Measurements from ENCODE around the gene PIP4K2C.
"Not testable (repeated sequence)": the region's sequence is repeated elsewhere in the genome, so short reads cannot be mapped to it uniquely, and the experiment has no call there.

Gene PIP4K2C

DNA sequence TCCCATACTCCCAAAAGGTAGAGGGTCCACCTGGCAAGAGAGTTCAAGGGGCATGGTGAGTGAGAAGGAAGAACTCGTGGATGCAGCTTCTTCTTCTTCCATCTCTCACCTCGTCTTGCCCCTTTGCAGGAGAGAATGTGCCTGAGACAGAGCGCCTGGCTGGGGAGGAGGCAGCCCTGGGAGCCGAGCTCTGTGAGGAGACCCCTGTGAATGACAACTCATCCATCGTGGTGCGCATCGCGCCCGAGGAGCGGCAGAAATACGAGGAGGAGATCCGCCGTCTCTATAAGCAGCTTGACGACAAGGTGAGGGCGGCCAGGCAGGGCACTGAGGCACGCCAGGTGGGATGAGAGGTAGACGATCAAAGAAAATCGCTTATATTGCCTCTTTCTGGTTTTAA lies 21.1 kb upstream of the PIP4K2C start:
- TF ChIP-seq, protein P1, sequence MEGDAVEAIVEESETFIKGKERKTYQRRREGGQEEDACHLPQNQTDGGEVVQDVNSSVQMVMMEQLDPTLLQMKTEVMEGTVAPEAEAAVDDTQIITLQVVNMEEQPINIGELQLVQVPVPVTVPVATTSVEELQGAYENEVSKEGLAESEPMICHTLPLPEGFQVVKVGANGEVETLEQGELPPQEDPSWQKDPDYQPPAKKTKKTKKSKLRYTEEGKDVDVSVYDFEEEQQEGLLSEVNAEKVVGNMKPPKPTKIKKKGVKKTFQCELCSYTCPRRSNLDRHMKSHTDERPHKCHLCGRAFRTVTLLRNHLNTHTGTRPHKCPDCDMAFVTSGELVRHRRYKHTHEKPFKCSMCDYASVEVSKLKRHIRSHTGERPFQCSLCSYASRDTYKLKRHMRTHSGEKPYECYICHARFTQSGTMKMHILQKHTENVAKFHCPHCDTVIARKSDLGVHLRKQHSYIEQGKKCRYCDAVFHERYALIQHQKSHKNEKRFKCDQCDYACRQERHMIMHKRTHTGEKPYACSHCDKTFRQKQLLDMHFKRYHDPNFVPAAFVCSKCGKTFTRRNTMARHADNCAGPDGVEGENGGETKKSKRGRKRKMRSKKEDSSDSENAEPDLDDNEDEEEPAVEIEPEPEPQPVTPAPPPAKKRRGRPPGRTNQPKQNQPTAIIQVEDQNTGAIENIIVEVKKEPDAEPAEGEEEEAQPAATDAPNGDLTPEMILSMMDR (IDR thresholded peaks at IDR 0.05; ENCODE audit: control extremely low read depth, extremely low read depth, low read depth, missing control alignments): no peak
- no peak for DNase-seq (ENCODE audit: extremely low spot score)
- ChIA-PET CTCF (interaction anchor here (1.6 to 12.9 kb wide), 2 partner anchors 13 to 124 kb away, joined by 3 to 134 read pairs; partner anchors contain the start of gene OS9), POLR2A (no interaction called here)

DNA sequence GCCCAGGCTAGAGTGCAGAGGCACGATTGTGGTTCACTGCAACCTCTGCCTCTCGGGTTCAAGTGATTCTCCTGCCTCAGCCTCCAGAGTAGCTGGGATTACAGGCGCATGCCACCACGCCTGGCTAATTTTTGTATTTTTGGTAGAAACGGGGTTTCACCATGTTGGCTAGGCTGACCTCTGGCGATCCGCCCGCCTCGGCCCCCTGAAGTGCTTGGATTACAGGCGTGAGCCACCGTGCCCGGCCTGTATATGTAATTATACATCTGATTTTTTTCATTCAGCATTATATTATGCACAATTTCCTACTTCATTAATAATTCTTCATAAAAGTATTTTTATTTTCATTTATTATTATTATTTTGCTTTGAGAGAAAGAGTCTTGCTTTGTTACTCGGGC lies 20.6 kb upstream of the PIP4K2C start:
- CTCF ChIA-PET: interaction anchor here (1.0 to 12.9 kb wide), 5 partner anchors 8 to 52 kb away, joined by 3 to 134 read pairs (median 4); no protein-coding TSS in a partner anchor
- DNase-seq (ENCODE audit: extremely low spot score); POLR2A ChIA-PET: not testable (repeated sequence)

DNA sequence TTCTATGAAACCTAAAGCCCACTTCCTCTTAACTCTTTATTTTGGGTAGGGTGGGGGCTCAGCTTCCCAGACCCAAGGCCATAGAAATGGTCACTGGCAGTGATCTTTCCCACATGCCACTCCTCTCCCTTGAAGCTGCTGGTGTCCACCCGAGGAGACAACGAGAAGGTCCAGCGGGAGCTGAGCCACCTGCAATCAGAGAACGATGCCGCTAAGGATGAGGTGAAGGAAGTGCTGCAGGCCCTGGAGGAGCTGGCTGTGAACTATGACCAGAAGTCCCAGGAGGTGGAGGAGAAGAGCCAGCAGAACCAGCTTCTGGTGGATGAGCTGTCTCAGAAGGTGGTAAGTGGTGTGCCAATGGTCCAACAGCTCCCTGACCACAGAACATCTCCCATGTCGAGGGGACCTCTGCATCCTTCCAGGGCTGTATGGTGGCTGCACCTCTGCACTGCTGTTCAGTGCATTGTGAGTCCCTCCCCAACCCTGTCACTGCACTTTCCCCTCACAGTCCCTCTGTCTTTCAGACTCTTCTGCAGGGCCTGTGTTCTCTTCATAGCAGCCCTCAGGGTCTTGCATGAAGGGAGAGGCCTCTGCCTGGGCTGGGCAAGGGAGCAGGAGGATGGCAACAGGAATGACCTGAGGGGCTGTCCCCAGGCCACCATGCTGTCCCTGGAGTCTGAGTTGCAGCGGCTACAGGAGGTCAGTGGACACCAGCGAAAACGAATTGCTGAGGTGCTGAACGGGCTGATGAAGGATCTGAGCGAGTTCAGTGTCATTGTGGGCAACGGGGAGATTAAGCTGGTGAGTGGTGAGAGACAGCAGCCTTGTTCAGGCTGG lies 18.8 kb upstream of the PIP4K2C start:
- ChIA-PET CTCF (interaction anchor here (1.5 to 12.9 kb wide), 3 partner anchors 11 to 50 kb away, joined by 3 to 134 read pairs (median 5); no protein-coding TSS in a partner anchor), POLR2A (no interaction called here)
- DNase-seq (ENCODE audit: extremely low spot score): no peak
- TF ChIP-seq, protein P1 (IDR thresholded peaks at IDR 0.05; ENCODE audit: control extremely low read depth, extremely low read depth, low read depth, missing control alignments): no peak

DNA sequence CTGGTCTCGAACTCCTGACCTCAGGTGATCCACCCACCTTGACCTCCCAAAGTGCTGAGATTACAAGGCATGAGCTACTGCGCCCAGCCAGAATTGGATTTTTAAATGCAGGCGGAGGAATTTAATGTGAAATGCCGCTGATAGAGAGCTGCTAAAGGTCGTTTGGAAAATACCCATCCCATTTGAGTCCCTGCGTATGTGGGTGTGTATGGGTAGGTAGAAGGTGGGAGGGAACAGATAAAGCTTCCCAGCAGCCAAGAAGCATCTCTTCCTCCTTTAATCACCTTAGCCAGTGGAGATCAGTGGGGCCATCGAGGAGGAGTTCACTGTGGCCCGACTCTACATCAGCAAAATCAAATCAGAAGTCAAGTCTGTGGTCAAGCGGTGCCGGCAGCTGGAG lies 16.2 kb upstream of the PIP4K2C start:
- TF ChIP-seq, protein P1 (IDR thresholded peaks at IDR 0.05; ENCODE audit: control extremely low read depth, extremely low read depth, low read depth, missing control alignments): no peak
- DNase-seq (ENCODE audit: extremely low spot score): no peak
- ChIA-PET POLR2A (no interaction called here), CTCF (interaction anchor here (1.1 to 12.9 kb wide), 5 partner anchors 8 to 116 kb away, joined by 3 to 134 read pairs (median 4); partner anchors contain the start of gene GLI1)

DNA sequence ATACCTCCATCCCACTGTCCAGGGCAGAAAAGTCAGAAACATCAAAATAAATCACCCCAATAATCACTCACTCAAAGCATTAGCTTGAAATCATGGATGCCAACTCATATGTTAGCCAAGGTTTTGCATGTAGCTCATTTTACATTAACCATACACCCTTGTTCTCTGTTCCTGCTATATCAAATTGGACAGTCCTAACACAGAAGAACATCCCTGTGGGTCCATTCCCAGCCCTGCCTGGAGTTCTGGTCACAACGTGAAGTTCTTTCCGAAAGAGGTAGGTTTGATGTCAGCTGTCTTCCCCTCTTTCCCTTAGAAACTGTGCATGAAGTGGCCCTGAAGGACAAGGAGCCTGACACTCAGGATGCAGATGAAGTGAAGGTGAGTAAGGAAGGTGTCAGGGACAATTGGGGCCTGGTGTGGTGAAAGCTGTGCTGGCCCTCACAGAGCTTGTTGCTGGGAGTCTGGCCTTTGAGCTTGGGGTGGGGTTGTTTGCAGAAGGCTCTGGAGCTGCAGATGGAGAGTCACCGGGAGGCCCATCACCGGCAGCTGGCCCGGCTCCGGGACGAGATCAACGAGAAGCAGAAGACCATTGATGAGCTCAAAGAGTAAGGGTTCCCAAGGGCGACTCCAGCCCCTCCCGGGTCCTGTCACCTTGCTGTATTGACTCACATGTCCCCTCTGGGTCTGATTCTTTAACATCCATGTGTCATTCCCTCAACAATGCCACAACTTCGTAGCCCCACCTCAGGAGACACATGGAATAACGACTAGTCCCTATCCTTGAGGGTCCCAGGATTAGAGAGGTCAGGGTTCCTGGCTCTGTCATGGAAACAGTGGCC lies 15.0 kb upstream of the PIP4K2C start:
- ChIA-PET CTCF (interaction anchor here (0.6 to 12.9 kb wide), 10 partner anchors 7 to 117 kb away, joined by 3 to 134 read pairs (median 4); partner anchors contain the start of genes B4GALNT1 and GLI1), POLR2A (interaction anchor here (0.6 kb wide), 1 partner anchor 326 kb away, joined by 7 read pairs; no protein-coding TSS in a partner anchor)
- DNase-seq (ENCODE audit: extremely low spot score): no peak
- TF ChIP-seq, protein P1 (IDR thresholded peaks at IDR 0.05; ENCODE audit: control extremely low read depth, extremely low read depth, low read depth, missing control alignments): no peak

DNA sequence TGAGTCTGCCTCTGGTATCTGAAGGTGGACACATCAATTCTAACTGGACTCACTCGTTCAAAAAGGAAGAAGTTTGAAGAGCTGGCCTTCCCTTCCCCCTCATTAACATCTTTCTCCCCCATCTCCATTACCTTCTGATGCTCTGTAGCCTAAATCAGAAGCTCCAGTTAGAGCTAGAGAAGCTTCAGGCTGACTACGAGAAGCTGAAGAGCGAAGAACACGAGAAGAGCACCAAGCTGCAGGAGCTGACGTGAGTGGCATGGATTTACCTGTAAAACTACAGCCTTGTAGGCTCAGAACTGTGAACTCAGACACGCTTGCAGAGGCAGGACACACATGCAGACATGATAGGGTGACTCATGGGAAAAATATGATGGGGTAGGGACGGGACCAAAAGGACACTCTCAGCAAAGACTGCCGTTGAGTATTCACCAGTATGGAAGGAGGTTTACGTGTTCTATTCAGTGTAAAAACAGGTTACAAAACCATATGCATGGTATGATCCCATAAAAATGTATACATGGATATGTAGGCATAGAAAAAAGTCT lies 14.3 kb upstream of the PIP4K2C start:
- TF ChIP-seq, protein P1 (IDR thresholded peaks at IDR 0.05; ENCODE audit: control extremely low read depth, extremely low read depth, low read depth, missing control alignments): no peak
- DNase-seq (ENCODE audit: extremely low spot score): no peak
- POLR2A ChIA-PET: no interaction called here
- CTCF ChIA-PET: interaction anchor here (0.7 to 2.3 kb wide), 6 partner anchors 30 to 118 kb away, joined by 3 to 6 read pairs (median 3); partner anchors contain the start of gene B4GALNT1

Measured in GM10248 (cell line).